HepG2 (cell line): ENCODE results near the gene GRK5. TPM values are rescaled to one million over a fixed set of nuclear protein-coding genes. Genes with fewer than 3 reads are reported as not detected.

ENCODE experiments used
- BCL3 ChIP-seq: sonication (generic); formaldehyde crosslinking; IDR thresholded peaks from 2 replicates; pipeline ENCODE4 v1.5.1; 2020; ENCODE audit warnings: mild to moderate bottlenecking, missing genetic modification reagents, moderate library complexity
- CREM ChIP-seq, 2 experiments: sonication (generic) in 1 of 2; formaldehyde crosslinking in 1 of 2; IDR thresholded peaks; 2 replicates each; pipeline versions ENCODE4 v1.4.0 to v1.6.1; 2016 to 2020; ENCODE audit warnings: antibody characterized with exemption in 1 of 2, mild to moderate bottlenecking in 1 of 2, missing genetic modification reagents in 1 of 2
- DPF2 ChIP-seq: sonication (generic); formaldehyde crosslinking; IDR thresholded peaks from 2 replicates; pipeline ENCODE4 v1.4.0; 2020; ENCODE audit warnings: mild to moderate bottlenecking, low read depth, missing genetic modification reagents, borderline replicate concordance
- MYC ChIP-seq: sonication (generic); formaldehyde crosslinking; IDR thresholded peaks from 2 replicates; pipeline ENCODE4 v1.9.0; 2021; ENCODE audit warnings: missing genetic modification reagents, borderline replicate concordance
- NCOR1 ChIP-seq: fragments of 200-600 bp; sonication (generic); IDR thresholded peaks from 2 replicates; pipeline ENCODE4 v1.7.0; 2017; ENCODE audit warnings: antibody characterized with exemption, low read length, borderline replicate concordance
- SP5 ChIP-seq: IDR thresholded peaks from 2 replicates; pipeline ENCODE4 v1.6.1; 2016; ENCODE audit warnings: low read depth, borderline replicate concordance
- ZNF124 ChIP-seq: sonication (generic); formaldehyde crosslinking; IDR thresholded peaks from 2 replicates; pipeline ENCODE4 v1.4.0; 2020; ENCODE audit warnings: missing genetic modification reagents
- ZNF274 ChIP-seq: sonication (generic); formaldehyde crosslinking; IDR thresholded peaks from 2 replicates; pipeline ENCODE4 v1.5.1; 2020; ENCODE audit warnings: mild to moderate bottlenecking, missing genetic modification reagents
- ZNF503 ChIP-seq: sonication (generic); formaldehyde crosslinking; IDR thresholded peaks from 2 replicates; pipeline ENCODE4 v1.4.0; 2020; ENCODE audit warnings: missing genetic modification reagents
- polyA plus RNA-seq, 8 experiments: library from polyadenylated mRNA; depleted of rRNA in 3 of 8; stranded (reverse) in 7 of 8; unstranded in 1 of 8; fragments of >200 nt; fragmentation: Illumina TruSeq in 4 of 8; extraction: Trizol in 4 of 8; gene quantifications; 2 replicates each; pipeline versions ENCODE4 v1.2.1 to v1.2.3, GENCODE V29; 2011 to 2016; ENCODE audit warnings: low read depth in 4 of 8, missing spikeins in 1 of 8, mixed read lengths in 1 of 8; ENCODE audit not compliant: insufficient read depth in 1 of 8
- total RNA-seq, 5 experiments: library from RNA; depleted of rRNA; stranded (reverse); fragments of >200 nt; fragmentation: Illumina TruSeq; extraction: Trizol; gene quantifications; 2 replicates each; pipeline ENCODE4 v1.2.3, GENCODE V29; 2016; ENCODE audit warnings: low read depth in 1 of 5
- TF ChIP-seq, protein P1 (sequence below): sonication (generic); formaldehyde crosslinking; IDR thresholded peaks from 2 replicates; pipeline ENCODE4 v1.8.1; 2023; ENCODE audit warnings: mild to moderate bottlenecking, missing genetic modification reagents, borderline replicate concordance
- TF ChIP-seq, protein P2 (sequence below): sonication (generic); formaldehyde crosslinking; IDR thresholded peaks from 2 replicates; pipeline ENCODE4 v1.5.1; 2020; ENCODE audit warnings: mild to moderate bottlenecking, missing genetic modification reagents, moderate library complexity
- TF ChIP-seq, protein P3 (sequence below): sonication (generic); formaldehyde crosslinking; conservative IDR thresholded peaks from 2 replicates; pipeline ENCODE4 v1.4.0; 2020; ENCODE audit warnings: mild to moderate bottlenecking, missing genetic modification reagents, moderate library complexity

GRK5 gene
- total and polyA plus RNA-seq, 2 of the 13 experiments (the other 11 are each of a cell fraction or from before 2014, with no cell fraction given) = 10.4 to 12.6 TPM

DNA sequence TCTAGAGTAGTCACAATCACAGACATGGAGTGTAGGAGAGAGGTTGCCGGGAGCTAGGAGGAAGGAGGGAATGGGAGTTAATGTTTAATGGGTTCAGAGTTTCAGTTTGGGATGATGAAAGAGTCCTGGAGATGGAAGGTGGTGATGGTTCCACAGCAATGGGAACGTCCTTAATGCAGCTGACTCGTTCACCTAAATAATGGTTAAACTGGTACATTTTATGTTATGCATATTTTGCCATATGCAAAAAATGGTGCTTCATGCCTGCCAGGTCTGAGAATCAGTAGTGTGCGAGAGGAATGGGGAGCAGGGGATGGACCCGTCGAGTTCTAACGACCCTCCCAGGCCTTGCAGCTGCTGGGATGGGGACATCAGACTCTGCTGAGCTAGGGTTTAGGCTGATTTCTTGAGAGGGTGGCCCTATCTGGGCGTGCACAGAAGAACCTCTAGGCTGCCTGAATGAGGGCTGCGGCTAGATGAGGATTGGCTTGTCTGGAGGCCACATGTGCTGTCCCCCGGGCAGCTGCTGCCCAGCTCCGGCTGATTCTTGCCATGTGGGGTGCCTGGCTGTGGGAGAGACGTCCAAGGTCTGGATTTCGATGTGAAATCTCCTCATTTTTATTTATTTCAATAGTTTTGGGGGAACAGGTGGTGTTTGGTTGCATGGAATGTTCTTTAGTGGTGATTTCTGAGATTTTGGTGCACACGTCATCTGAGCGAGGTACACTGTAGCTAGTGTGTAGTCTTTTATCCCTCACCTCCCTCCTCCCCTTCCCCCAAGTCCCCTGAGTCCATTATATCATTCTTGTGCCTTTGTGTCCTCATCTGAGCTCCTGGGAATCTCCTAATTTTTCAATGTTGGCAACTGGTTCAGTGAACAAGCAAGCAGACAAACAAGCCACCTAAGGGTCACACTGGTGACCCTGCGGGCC lies 116.0 kb downstream of the GRK5 start (continued):
- TF ChIP-seq, protein P1, sequence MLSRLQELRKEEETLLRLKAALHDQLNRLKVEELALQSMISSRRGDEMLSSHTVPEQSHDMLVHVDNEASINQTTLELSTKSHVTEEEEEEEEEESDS = no peak
- TF ChIP-seq ZNF274 (CRISPR knock-in tag) = peak; percentile 76; the same call in 1 of the 2 replicates
- TF ChIP-seq, protein P2, sequence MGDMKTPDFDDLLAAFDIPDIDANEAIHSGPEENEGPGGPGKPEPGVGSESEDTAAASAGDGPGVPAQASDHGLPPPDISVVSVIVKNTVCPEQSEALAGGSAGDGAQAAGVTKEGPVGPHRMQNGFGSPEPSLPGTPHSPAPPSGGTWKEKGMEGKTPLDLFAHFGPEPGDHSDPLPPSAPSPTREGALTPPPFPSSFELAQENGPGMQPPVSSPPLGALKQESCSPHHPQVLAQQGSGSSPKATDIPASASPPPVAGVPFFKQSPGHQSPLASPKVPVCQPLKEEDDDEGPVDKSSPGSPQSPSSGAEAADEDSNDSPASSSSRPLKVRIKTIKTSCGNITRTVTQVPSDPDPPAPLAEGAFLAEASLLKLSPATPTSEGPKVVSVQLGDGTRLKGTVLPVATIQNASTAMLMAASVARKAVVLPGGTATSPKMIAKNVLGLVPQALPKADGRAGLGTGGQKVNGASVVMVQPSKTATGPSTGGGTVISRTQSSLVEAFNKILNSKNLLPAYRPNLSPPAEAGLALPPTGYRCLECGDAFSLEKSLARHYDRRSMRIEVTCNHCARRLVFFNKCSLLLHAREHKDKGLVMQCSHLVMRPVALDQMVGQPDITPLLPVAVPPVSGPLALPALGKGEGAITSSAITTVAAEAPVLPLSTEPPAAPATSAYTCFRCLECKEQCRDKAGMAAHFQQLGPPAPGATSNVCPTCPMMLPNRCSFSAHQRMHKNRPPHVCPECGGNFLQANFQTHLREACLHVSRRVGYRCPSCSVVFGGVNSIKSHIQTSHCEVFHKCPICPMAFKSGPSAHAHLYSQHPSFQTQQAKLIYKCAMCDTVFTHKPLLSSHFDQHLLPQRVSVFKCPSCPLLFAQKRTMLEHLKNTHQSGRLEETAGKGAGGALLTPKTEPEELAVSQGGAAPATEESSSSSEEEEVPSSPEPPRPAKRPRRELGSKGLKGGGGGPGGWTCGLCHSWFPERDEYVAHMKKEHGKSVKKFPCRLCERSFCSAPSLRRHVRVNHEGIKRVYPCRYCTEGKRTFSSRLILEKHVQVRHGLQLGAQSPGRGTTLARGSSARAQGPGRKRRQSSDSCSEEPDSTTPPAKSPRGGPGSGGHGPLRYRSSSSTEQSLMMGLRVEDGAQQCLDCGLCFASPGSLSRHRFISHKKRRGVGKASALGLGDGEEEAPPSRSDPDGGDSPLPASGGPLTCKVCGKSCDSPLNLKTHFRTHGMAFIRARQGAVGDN (CRISPR knock-in tag) = peak; percentile 87
- no peak for TF ChIP-seq ZNF503 (CRISPR knock-in tag)
- TF ChIP-seq, protein P3, sequence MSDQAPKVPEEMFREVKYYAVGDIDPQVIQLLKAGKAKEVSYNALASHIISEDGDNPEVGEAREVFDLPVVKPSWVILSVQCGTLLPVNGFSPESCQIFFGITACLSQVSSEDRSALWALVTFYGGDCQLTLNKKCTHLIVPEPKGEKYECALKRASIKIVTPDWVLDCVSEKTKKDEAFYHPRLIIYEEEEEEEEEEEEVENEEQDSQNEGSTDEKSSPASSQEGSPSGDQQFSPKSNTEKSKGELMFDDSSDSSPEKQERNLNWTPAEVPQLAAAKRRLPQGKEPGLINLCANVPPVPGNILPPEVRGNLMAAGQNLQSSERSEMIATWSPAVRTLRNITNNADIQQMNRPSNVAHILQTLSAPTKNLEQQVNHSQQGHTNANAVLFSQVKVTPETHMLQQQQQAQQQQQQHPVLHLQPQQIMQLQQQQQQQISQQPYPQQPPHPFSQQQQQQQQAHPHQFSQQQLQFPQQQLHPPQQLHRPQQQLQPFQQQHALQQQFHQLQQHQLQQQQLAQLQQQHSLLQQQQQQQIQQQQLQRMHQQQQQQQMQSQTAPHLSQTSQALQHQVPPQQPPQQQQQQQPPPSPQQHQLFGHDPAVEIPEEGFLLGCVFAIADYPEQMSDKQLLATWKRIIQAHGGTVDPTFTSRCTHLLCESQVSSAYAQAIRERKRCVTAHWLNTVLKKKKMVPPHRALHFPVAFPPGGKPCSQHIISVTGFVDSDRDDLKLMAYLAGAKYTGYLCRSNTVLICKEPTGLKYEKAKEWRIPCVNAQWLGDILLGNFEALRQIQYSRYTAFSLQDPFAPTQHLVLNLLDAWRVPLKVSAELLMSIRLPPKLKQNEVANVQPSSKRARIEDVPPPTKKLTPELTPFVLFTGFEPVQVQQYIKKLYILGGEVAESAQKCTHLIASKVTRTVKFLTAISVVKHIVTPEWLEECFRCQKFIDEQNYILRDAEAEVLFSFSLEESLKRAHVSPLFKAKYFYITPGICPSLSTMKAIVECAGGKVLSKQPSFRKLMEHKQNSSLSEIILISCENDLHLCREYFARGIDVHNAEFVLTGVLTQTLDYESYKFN (CRISPR knock-in tag) = peak; percentile 59
- TF ChIP-seq BCL3 = peak; percentile 29; the same call in 1 of the 2 replicates
- TF ChIP-seq SP5 (CRISPR knock-in tag) = 0 out of 2 replicates have a peak, but pooled peaks have one; percentile 15
- peak; percentile 23; the same call in 1 of the 2 replicates for TF ChIP-seq CREM (IDR thresholded peaks at IDR 0.05)
- TF ChIP-seq CREM (CRISPR knock-in tag; IDR thresholded peaks at IDR 0.05) = no peak
- TF ChIP-seq ZNF124 (CRISPR knock-in tag) = no peak
- TF ChIP-seq NCOR1 = no peak; the same call in 1 of the 2 replicates
- TF ChIP-seq DPF2 = 0 out of 2 replicates have a peak, but pooled peaks have one; percentile 57
- peak; percentile 83 for TF ChIP-seq MYC (CRISPR knock-in tag)
